Measurements from ENCODE around the gene UVSSA. TPM values are rescaled to one million over a fixed set of nuclear protein-coding genes. Genes with fewer than 3 reads are reported as not detected.
"Not testable (repeated sequence)": the region's sequence is repeated elsewhere in the genome, so short reads cannot be mapped to it uniquely, and the experiment has no call there.

UVSSA gene
- total RNA-seq, 1 donor from 2014 or later: 35.2 TPM

DNA sequence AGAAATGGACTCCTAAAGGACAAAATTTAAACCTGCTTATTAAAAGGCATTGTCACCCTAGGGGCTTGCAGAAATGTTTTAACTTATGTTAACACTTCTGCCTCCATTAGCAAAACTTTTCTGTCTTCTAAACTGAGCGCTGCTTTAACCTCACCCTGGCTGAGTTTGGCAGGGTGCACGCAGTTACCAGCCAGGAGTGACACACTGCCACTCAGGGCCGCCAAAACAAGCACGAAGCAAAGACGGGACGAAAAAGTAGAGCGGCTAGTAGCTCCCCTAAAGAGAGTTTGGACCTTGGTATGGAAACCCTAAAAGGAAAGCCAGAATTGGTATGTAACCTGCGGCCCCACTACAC is 23.8 kb upstream of the UVSSA start:
- ATAC-seq (ENCODE audit: low read depth): no peak
- no peak for DNase-seq

DNA sequence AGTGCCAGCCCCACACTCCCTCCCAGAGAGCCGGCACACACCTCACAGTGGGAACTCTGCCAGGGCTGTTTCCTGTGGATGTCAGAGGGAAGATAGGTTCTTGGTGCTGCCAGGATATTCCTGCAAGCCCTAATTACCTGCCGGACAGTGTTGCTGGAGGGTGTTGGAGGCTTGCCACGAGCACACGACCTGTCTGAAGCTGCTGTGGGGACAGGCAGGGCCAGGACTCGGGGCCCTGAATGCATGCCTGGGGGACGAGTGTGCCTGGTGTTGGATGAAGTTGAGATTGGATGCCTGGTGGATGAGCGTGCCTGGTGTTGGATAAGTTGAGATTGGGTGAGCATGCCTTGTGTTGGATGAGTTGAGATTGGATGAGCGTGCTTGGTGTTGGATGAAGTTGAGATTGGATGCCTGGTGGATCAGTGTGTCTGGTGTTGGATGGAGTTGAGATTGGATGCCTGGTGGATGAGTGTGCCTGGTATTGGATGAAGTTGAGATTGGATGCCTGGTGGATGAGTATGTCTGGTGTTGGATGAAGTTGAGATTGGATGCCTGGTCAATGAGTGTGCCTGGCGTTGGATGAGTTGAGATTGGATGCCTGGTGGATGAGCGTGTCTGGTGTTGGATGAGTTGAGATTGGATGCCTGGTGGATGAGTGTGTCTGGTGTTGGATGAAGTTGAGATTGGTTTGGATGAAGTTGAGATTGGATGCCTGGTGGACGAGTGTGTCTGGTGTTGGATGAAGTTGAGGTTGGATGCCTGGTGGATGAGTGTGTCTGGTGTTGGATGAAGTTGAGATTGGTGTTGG is 23.2 kb upstream of the UVSSA start:
- peaks cover 45% of the 10 kb centered on the region for H3K36me3 Mint-ChIP-seq (ENCODE audit: low read depth)
- no peak overlapping the region for H3K27ac Mint-ChIP-seq

More for the DNA sequence above, 23.8 kb upstream of the UVSSA start:
- POLR2A ChIA-PET: no interaction called here
- intact Hi-C loops (cut with micrococcal nuclease): no loop called here
- Mint-ChIP-seq H3K4me1 (no peaks in the 10 kb centered on the region), H3K4me3 (no peak overlapping the region), H3K36me3 (ENCODE audit: low read depth) (peaks cover 45% of the 10 kb centered on the region), H3K9me3 (no peaks in the 10 kb centered on the region), H3K27ac (no peak overlapping the region), H3K27me3 (no peaks in the 10 kb centered on the region)
- TF ChIP-seq, protein P1, sequence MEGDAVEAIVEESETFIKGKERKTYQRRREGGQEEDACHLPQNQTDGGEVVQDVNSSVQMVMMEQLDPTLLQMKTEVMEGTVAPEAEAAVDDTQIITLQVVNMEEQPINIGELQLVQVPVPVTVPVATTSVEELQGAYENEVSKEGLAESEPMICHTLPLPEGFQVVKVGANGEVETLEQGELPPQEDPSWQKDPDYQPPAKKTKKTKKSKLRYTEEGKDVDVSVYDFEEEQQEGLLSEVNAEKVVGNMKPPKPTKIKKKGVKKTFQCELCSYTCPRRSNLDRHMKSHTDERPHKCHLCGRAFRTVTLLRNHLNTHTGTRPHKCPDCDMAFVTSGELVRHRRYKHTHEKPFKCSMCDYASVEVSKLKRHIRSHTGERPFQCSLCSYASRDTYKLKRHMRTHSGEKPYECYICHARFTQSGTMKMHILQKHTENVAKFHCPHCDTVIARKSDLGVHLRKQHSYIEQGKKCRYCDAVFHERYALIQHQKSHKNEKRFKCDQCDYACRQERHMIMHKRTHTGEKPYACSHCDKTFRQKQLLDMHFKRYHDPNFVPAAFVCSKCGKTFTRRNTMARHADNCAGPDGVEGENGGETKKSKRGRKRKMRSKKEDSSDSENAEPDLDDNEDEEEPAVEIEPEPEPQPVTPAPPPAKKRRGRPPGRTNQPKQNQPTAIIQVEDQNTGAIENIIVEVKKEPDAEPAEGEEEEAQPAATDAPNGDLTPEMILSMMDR (IDR thresholded peaks at IDR 0.05): no peak
- CTCF ChIA-PET: no interaction called here

DNA sequence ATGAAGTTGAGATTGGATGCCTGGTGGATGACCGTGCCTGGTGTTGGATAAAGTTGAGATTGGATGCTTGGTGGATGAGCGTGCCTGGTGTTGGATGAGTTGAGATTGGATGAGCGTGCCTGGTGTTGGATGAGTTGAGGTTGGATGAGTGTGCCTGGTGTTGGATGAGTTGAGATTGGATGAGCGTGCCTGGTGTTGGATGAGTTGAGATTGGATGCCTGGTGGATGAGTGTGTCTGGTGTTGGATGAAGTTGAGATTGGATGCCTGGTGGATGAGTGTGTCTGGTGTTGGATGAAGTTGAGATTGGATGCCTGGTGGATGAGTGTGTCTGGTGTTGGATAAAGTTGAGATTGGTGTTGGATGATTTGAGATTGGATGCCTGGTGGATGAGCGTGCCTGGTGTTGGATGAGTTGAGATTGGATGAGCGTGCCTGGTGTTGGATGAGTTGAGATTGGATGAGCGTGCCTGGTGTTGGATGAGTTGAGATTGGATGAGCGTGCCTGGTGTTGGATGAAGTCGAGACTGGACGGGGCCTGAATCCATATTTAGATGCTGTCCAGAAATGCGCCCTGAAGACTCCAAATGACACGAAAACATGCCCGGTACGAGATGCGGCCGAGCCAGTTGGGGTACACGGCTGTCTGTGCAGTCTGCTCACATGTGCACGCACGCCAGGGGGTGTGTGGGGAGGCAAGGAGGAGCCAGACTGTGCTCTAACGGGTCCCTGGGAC is 22.4 kb upstream of the UVSSA start:
- H3K27ac Mint-ChIP-seq; H3K4me3 Mint-ChIP-seq; DNase-seq; H3K4me1 Mint-ChIP-seq; POLR2A ChIA-PET; H3K27me3 Mint-ChIP-seq; H3K9me3 Mint-ChIP-seq; intact Hi-C loops (cut with micrococcal nuclease); CTCF ChIA-PET; ATAC-seq (ENCODE audit: low read depth): not testable (repeated sequence)
- peaks cover 45% of the 10 kb centered on the region for H3K36me3 Mint-ChIP-seq (ENCODE audit: low read depth)

More for the DNA sequence above, 23.2 kb upstream of the UVSSA start:
- Mint-ChIP-seq H3K4me1 (no peaks in the 10 kb centered on the region), H3K4me3 (no peak overlapping the region), H3K27me3 (no peaks in the 10 kb centered on the region), H3K9me3 (no peaks in the 10 kb centered on the region)
- ChIA-PET CTCF (no interaction called here), POLR2A (no interaction called here)
- intact Hi-C loops (cut with micrococcal nuclease): no loop called here
- ATAC-seq (ENCODE audit: low read depth) (no peak), DNase-seq (no peak)
- TF ChIP-seq, protein P1 (IDR thresholded peaks at IDR 0.05): no peak

DNA sequence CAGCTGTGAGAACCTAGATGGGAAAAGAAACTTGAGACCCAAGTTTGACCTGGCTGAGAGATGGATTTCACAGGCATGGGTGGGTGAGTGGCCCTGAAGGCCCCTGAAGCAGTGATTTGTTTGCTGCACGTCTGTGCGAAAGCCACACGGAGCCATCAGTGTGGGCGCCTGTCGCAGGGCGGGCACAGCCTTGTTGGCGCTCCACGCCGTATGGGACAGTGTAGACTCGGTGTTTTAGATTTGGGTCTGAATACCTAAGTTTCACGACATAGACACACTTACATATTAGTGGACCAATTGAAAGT is 21.9 kb upstream of the UVSSA start:
- ChIA-PET CTCF (no interaction called here), POLR2A (no interaction called here)
- DNase-seq (no peak), ATAC-seq (ENCODE audit: low read depth) (no peak)
- Mint-ChIP-seq H3K4me3 (no peak overlapping the region), H3K27me3 (no peaks in the 10 kb centered on the region), H3K4me1 (no peaks in the 10 kb centered on the region), H3K9me3 (no peaks in the 10 kb centered on the region), H3K27ac (no peak overlapping the region), H3K36me3 (ENCODE audit: low read depth) (peaks cover 44% of the 10 kb centered on the region)
- TF ChIP-seq, protein P1 (IDR thresholded peaks at IDR 0.05): no peak
- intact Hi-C loops (cut with micrococcal nuclease): no loop called here

DNA sequence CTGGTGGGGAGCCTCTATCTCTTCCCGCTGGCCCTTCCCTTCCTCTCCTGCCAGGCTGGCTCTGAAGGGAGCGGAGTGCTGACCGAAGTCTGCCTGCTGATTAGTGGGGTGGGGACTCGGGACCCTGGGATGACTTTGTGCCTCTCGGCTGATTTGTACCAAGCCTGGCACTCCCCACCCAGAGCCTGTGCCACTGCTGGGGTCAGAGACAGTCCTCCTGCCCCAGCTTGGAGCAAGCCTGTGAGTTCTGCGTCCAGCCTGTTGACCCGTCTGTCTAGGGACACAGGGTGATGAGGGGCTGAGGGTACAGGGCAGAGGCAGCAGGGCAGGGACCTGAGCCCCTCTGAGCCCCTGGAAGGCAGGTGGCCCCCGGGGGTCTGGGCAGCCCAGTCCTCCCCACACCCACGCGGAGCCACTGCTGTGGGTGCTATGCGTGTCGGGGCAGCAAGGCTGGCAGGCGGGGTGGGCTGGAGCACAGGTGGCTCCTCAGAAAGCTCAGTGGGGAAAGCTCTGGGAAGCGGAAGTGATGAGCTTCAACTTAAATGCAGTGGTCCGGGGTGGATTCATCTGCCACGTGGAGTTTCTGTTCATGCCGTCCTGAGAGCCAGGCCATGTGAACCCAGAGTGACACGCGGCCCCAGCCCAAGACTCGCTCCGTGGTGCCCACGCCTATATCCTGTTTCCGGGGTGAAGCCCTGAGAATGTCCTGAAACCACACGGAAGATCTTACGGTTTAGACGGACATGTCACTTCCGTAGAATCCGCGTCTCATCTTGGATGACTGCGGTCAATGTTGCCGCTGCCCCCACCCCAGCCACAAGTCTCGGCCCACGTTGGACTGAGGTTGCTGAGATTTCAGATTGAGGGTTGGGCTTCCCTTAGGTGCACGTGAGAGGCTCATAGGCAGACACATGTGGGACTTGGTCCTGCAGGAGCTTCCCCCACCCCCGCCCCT is 21.1 kb upstream of the UVSSA start:
- TF ChIP-seq, protein P1 (IDR thresholded peaks at IDR 0.05): no peak
- H3K4me1 Mint-ChIP-seq: no peaks in the 10 kb centered on the region
- ChIA-PET POLR2A (no interaction called here), CTCF (no interaction called here)
- H3K36me3 Mint-ChIP-seq (ENCODE audit: low read depth): peaks cover 45% of the 10 kb centered on the region
- no peak overlapping the region for H3K27ac Mint-ChIP-seq
- ATAC-seq (ENCODE audit: low read depth): no peak
- H3K9me3 Mint-ChIP-seq: no peaks in the 10 kb centered on the region
- no peaks in the 10 kb centered on the region for H3K27me3 Mint-ChIP-seq
- H3K4me3 Mint-ChIP-seq: no peak overlapping the region
- intact Hi-C loops (cut with micrococcal nuclease): no loop called here
- DNase-seq: no peak
